Smooth muscle cell of bladder (primary cell): ENCODE results near the gene PABPC3. TPM values are rescaled to one million over a fixed set of nuclear protein-coding genes. Genes with fewer than 3 reads are reported as not detected.

ENCODE experiments used
- total RNA-seq: library from RNA; depleted of rRNA; stranded (reverse); fragments of >200 nt; gene quantifications from 2 replicates; pipeline ENCODE4 v1.2.3, GENCODE V29; 2014

Gene PABPC3
- total RNA-seq: 0.09 and 0.14 TPM in 2 replicates

DNA sequence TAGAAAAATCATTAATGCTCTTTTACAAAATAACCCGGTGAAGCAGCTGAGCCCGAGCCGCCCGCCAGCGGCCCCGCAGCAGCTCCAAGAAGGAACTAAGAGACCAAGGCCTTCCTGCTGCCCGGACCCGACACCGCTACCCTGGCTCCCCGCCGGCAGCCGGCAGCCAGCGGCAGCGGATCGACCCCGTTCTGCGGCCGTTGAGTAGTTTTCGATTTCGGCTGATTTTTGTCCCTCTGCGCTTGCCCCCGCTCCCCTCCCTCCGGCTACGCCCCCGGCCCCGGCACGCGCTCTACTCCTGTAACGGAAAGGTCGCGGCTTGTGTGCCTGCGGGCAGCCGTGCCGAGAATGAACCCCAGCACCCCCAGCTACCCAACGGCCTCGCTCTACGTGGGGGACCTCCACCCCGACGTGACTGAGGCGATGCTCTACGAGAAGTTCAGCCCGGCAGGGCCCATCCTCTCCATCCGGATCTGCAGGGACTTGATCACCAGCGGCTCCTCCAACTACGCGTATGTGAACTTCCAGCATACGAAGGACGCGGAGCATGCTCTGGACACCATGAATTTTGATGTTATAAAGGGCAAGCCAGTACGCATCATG, at the start of gene PABPC3:
PABPC3 (plus strand) TSS at position 286 of the 603 bp plus-strand sequence; CDS start at position 349, 63 bp downstream.

Other genes starting within 250 kb of the PABPC3 start
- gene AMER2, start 76.2 kb downstream of the PABPC3 start, total RNA-seq: not detected in 2 replicates
- gene MTMR6, start 191.4 kb downstream of the PABPC3 start, total RNA-seq: 17.3 and 18.1 TPM in 2 replicates
- 36.1 and 43.2 TPM in 2 replicates for gene NUP58, start 205.5 kb downstream of the PABPC3 start, total RNA-seq